HUES64 (cell line): Measurements from ENCODE around the gene GGTLC2.
"Not testable (repeated sequence)": the region's sequence is repeated elsewhere in the genome, so short reads cannot be mapped to it uniquely, and the experiment has no call there.

Experiments used
- H3K27ac ChIP-seq: 2 replicates; pipeline ENCODE4 v1.7.0; 2013; ENCODE audit warnings: low read depth, low read length, inconsistent platforms
- H3K27me3 ChIP-seq: 2 replicates; pipeline ENCODE4 v1.6.1; 2013; ENCODE audit warnings: mild to moderate bottlenecking, low read length; ENCODE audit not compliant: insufficient read depth
- H3K36me3 ChIP-seq: 2 replicates; pipeline ENCODE4 v1.6.1; 2013; ENCODE audit warnings: mild to moderate bottlenecking, low read length; ENCODE audit not compliant: insufficient read depth
- H3K4me1 ChIP-seq: 2 replicates; pipeline ENCODE4 v1.6.1; 2013; ENCODE audit warnings: mild to moderate bottlenecking, low read length, moderate library complexity; ENCODE audit not compliant: insufficient read depth
- H3K4me3 ChIP-seq: 2 replicates; pipeline ENCODE4 v1.5.1; 2013; ENCODE audit warnings: mild to moderate bottlenecking, low read length, moderate library complexity
- H3K9ac ChIP-seq: 2 replicates; pipeline ENCODE4 v1.6.1; 2013; ENCODE audit warnings: mild to moderate bottlenecking, low read depth, low read length
- H3K9me3 ChIP-seq: 2 replicates; pipeline ENCODE4 v1.6.1; 2013; ENCODE audit warnings: low read depth, low read length; ENCODE audit not compliant: insufficient read depth
- WGBS: fragments of 150-250, 120-280 bp; methylation state at CpG from one replicate; pipeline ENCODE4 v1.1.7; 2013; ENCODE audit warnings: missing lambda C conversion rate; 5-methylcytosine and 5-hydroxymethylcytosine counted together

The GGTLC2 gene

GRCh38 chr22:22642255-22642654 lies 2.2 kb upstream of the GGTLC2 start:
- H3K9ac ChIP-seq = not testable (repeated sequence)

GRCh38 chr22:22645969-22646368 lies 1.6 kb downstream of the GGTLC2 start:
- H3K9ac ChIP-seq, H3K27ac ChIP-seq, H3K36me3 ChIP-seq, H3K9me3 ChIP-seq, H3K4me3 ChIP-seq, H3K4me1 ChIP-seq, H3K27me3 ChIP-seq: not testable (repeated sequence)
- 100% methylated on average over 1 of the region's 4 CpGs for WGBS

More at GRCh38 chr22:22642255-22642654, 2.2 kb upstream of the GGTLC2 start:
- not testable (repeated sequence) for H3K27me3 ChIP-seq, H3K4me3 ChIP-seq, H3K4me1 ChIP-seq, H3K36me3 ChIP-seq, H3K9me3 ChIP-seq, H3K27ac ChIP-seq
- WGBS = 89% methylated on average over 9 of the region's 10 CpGs

- H3K36me3 ChIP-seq, H3K27me3 ChIP-seq, H3K4me3 ChIP-seq, H3K27ac ChIP-seq, H3K9ac ChIP-seq, H3K9me3 ChIP-seq, H3K4me1 ChIP-seq: not testable (repeated sequence)
- WGBS = no CpG with 5 or more reads among the region's 12 CpGs
Measured at GRCh38 chr22:22647952-22648351, 3.5 kb downstream of the GGTLC2 start.

GRCh38 chr22:22648863-22649536 lies 4.6 kb downstream of the GGTLC2 start:
- not testable (repeated sequence) for H3K27me3 ChIP-seq, H3K36me3 ChIP-seq, H3K9ac ChIP-seq, H3K4me3 ChIP-seq, H3K4me1 ChIP-seq, H3K9me3 ChIP-seq, H3K27ac ChIP-seq
- 91% methylated on average over 5 of the region's 9 CpGs for WGBS

- not testable (repeated sequence) for H3K27me3 ChIP-seq, H3K4me3 ChIP-seq, H3K9me3 ChIP-seq, H3K4me1 ChIP-seq, H3K27ac ChIP-seq, H3K36me3 ChIP-seq, H3K9ac ChIP-seq
- 64% methylated on average over 2 of the region's 8 CpGs for WGBS
Measured at GRCh38 chr22:22649761-22650160, 5.3 kb downstream of the GGTLC2 start.

- not testable (repeated sequence) for H3K36me3 ChIP-seq, H3K27me3 ChIP-seq, H3K9ac ChIP-seq, H3K9me3 ChIP-seq, H3K4me1 ChIP-seq, H3K27ac ChIP-seq, H3K4me3 ChIP-seq
- WGBS = no CpG with 5 or more reads among the region's 9 CpGs
Measured at GRCh38 chr22:22650398-22650797, 6.0 kb downstream of the GGTLC2 start.

GRCh38 chr22:22650803-22651515 lies 6.5 kb downstream of the GGTLC2 start:
- H3K27me3 ChIP-seq, H3K9ac ChIP-seq, H3K4me1 ChIP-seq, H3K27ac ChIP-seq, H3K9me3 ChIP-seq, H3K4me3 ChIP-seq, H3K36me3 ChIP-seq: not testable (repeated sequence)
- 95% methylated on average over 2 of the region's 8 CpGs for WGBS

- H3K27me3 ChIP-seq = peaks cover 12% of the 10 kb centered on the region
- not testable (repeated sequence) for H3K4me1 ChIP-seq, H3K4me3 ChIP-seq, H3K9me3 ChIP-seq, H3K27ac ChIP-seq, H3K36me3 ChIP-seq, H3K9ac ChIP-seq
- WGBS = 60% methylated on average over 1 of the region's 10 CpGs
Measured at GRCh38 chr22:22651593-22651992, 7.2 kb downstream of the GGTLC2 start.

- not testable (repeated sequence) for H3K9me3 ChIP-seq, H3K36me3 ChIP-seq, H3K9ac ChIP-seq, H3K4me3 ChIP-seq, H3K4me1 ChIP-seq, H3K27ac ChIP-seq
- 86% methylated on average over 12 of the region's 12 CpGs for WGBS
- H3K27me3 ChIP-seq = peaks cover 14% of the 10 kb centered on the region
Measured at GRCh38 chr22:22652102-22652501, 7.7 kb downstream of the GGTLC2 start.

GRCh38 chr22:22652573-22652972 lies 8.2 kb downstream of the GGTLC2 start:
- not testable (repeated sequence) for H3K9ac ChIP-seq, H3K27ac ChIP-seq, H3K4me3 ChIP-seq, H3K4me1 ChIP-seq, H3K36me3 ChIP-seq, H3K9me3 ChIP-seq
- WGBS = 98% methylated on average over 4 of the region's 6 CpGs
- H3K27me3 ChIP-seq = peaks cover 18% of the 10 kb centered on the region

- H3K9me3 ChIP-seq, H3K36me3 ChIP-seq, H3K4me3 ChIP-seq, H3K4me1 ChIP-seq, H3K27ac ChIP-seq, H3K9ac ChIP-seq: not testable (repeated sequence)
- no CpG with 5 or more reads among the region's 13 CpGs for WGBS
- H3K27me3 ChIP-seq = peaks cover 30% of the 10 kb centered on the region
Measured at GRCh38 chr22:22653677-22654381, 9.4 kb downstream of the GGTLC2 start.
